ENCODE measurements around the gene EEF2K.
"Not testable (repeated sequence)": the region's sequence is repeated elsewhere in the genome, so short reads cannot be mapped to it uniquely, and the experiment has no call there.

The EEF2K gene

GRCh38 chr16:22213236-22213635 lies 7.2 kb downstream of the EEF2K start:
- no peak for DNase-seq (ENCODE audit: low spot score)

GRCh38 chr16:22213801-22214200 lies 7.7 kb downstream of the EEF2K start:
- no peak for DNase-seq (ENCODE audit: low spot score)

GRCh38 chr16:22214402-22214801 lies 8.3 kb downstream of the EEF2K start:
- DNase-seq (ENCODE audit: low spot score) = no peak

GRCh38 chr16:22214889-22215288 lies 8.8 kb downstream of the EEF2K start:
- DNase-seq (ENCODE audit: low spot score) = no peak

GRCh38 chr16:22216191-22216831 lies 10.2 kb downstream of the EEF2K start:
- no peak for DNase-seq (ENCODE audit: low spot score)

GRCh38 chr16:22216832-22217225 lies 10.8 kb downstream of the EEF2K start:
- DNase-seq (ENCODE audit: low spot score) = not testable (repeated sequence)

GRCh38 chr16:22217890-22218730 lies 12.0 kb downstream of the EEF2K start:
- DNase-seq (ENCODE audit: low spot score) = no peak

GRCh38 chr16:22219389-22220068 lies 13.5 kb downstream of the EEF2K start:
- no peak for DNase-seq (ENCODE audit: low spot score)

- DNase-seq (ENCODE audit: low spot score) = peak; percentile 35
These were observed 14.0 kb downstream of the EEF2K start for GRCh38 chr16:22220069-22220440.

- peak; percentile 41 for DNase-seq (ENCODE audit: low spot score)
These were observed 14.6 kb downstream of the EEF2K start for GRCh38 chr16:22220714-22221113.

GRCh38 chr16:22222006-22222405 lies 15.9 kb downstream of the EEF2K start:
- no peak for DNase-seq (ENCODE audit: low spot score)

GRCh38 chr16:22222998-22223397 lies 16.9 kb downstream of the EEF2K start:
- no peak for DNase-seq (ENCODE audit: low spot score)

GRCh38 chr16:22225060-22225459 lies 19.0 kb downstream of the EEF2K start:
- DNase-seq (ENCODE audit: low spot score) = no peak

- no peak for DNase-seq (ENCODE audit: low spot score)
These were observed 23.8 kb downstream of the EEF2K start for GRCh38 chr16:22229889-22230288.

GRCh38 chr16:22232277-22233036 lies 26.4 kb downstream of the EEF2K start:
- DNase-seq (ENCODE audit: low spot score) = no peak

- no peak for DNase-seq (ENCODE audit: low spot score)
These were observed 26.9 kb downstream of the EEF2K start for GRCh38 chr16:22233037-22233372.

GRCh38 chr16:22235839-22236745 lies 30.0 kb downstream of the EEF2K start:
- DNase-seq (ENCODE audit: low spot score) = no peak

GRCh38 chr16:22239131-22239805 lies 33.2 kb downstream of the EEF2K start:
- DNase-seq (ENCODE audit: low spot score) = no peak

- DNase-seq (ENCODE audit: low spot score) = no peak
These were observed 34.1 kb downstream of the EEF2K start for GRCh38 chr16:22240023-22240710.

GRCh38 chr16:22250522-22250921 lies 44.4 kb downstream of the EEF2K start:
- DNase-seq (ENCODE audit: low spot score) = no peak
